GM12891 (cell line): ENCODE measurements around the gene SHROOM3.

Experiments
- PAX5 ChIP-seq: IDR thresholded peaks from 2 replicates; pipeline ENCODE4 v1.6.1; 2011; ENCODE audit warnings: low read length, moderate library complexity, mild to moderate bottlenecking; ENCODE audit not compliant: insufficient read depth, severe bottlenecking
- POLR2A ChIP-seq: IDR thresholded peaks from 2 replicates; pipeline ENCODE4 v1.6.1; 2011; ENCODE audit warnings: low read depth, low read length, control low read depth
- POLR2AphosphoS5 ChIP-seq: IDR thresholded peaks from 2 replicates; pipeline ENCODE4 v1.6.1; 2011; ENCODE audit warnings: low read depth, low read length, control low read depth
- SPI1 ChIP-seq: IDR thresholded peaks from 2 replicates; pipeline ENCODE4 v1.6.1; 2011; ENCODE audit warnings: low read depth, low read length, control low read depth
- TAF1 ChIP-seq: IDR thresholded peaks from 2 replicates; pipeline ENCODE4 v1.6.1; 2011; ENCODE audit warnings: low read depth, low read length, control low read depth

GRCh38 chr4:76729460-76729859, 294.4 kb downstream of the SHROOM3 start:
- TF ChIP-seq POLR2A (no peak), POLR2AphosphoS5 (no peak), TAF1 (no peak), PAX5 (no peak), SPI1 (no peak)
